Measurements from ENCODE around the gene MGAT4A.
A peak's percentile ranks its signal among the peaks of the same experiment; 100 is the strongest.
"Not testable (repeated sequence)": the region's sequence is repeated elsewhere in the genome, so short reads cannot be mapped to it uniquely, and the experiment has no call there.

Gene MGAT4A

DNA sequence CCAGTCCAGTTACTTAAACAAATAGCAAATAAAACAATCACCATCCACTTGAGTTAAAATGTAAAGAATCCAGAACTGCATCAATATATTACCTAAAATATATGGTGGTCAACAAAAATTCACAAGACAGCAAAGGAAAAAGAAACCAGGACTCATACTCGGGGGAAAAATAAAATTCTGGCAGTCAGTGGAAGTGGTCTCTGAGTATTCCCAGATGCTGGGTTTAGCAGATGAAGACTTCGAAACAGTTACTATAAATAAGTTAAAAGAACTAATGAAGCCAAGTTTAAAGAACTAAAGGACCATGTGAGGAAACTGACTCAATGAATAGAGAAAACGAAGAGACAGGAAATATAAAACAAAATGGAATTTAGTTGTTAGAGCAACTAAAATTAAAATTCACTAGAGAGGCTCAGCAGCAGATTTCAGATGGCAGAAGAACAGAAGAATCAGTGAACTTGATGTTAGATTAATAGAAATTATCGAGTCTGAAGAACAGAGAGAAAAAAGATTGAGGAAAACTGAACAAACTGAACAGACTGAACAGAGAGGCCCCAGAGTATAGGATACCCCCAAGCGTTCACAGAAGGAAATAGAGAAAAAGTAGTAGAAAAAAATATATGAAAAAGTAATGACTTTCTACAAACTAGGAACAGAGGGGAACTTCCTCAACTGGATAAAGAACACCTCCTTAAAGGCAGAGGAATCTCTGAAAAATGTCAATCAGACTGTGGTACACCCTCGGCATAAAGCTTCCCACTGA, 27.9 kb downstream of the MGAT4A start:
- no peak for DNase-seq

DNA sequence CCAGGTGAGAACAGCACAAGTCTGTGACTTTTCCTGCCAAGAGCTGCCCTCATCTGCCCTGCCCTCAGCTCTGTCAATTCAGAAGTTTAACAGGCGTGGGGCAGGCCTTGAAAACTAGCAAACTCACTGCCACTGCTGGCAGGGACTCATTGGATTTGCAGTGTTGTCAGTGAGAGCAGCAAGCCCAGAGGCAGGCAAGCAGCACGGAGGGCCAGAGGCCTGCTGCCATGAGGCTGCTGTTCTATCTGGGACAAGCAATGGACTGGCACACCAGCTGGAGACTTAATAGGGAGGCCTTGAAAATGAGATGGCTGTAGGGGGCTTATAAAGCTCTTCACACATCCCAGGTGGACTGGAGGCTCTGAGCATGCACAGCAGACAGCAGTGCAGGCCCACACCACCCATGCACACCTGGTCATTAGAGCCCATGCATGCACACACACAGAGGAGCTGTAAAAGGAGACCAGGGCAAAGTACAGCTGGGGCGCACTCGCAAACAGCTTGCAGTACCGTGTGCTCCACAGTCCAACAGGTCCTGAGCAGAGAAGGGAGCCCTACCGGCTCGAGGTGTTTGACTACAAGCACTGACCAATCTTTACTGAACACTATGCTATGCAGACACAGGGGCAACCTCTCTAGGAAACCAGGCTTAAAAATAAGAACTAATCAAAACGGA, 28.7 kb downstream of the MGAT4A start:
- no peak for DNase-seq

DNA sequence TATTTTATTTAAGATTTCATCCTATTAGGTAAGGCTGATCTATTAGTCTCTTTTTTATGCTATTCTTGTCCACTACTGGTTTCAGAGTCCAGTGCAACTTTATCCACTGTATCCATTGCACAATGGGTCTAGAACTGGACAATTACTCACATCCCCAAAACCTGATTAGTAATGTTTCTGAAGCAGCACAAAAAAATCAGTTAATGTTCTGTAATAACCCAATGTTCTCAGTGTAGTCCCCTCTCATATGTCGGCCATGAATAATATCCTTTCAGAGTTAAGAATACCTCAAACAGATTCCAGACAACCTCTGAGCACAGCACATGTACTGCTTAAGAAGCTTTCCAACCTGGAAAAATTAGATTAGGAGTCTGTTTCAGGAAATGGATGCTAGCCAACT, 29.7 kb downstream of the MGAT4A start:
- DNase-seq, result peak in 1 of 2 donors; percentile 15

DNA sequence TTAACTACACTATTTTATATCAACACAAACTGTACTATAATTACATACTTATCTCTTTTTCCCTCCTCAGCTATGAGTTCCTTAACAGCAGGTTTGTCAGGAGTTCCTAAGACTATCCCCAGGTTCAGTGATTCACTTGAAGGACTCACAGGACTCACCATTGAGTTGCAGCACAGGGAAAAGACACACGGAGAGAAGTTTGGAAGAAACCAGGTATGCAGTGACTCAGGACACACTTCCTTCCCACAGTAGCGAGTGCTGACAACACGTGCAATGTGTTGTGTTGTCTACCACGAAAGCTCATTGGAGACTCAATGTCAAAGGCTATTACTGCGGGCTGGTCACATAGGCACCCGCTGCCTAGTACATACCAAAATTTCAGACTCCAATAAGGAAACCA, 32.0 kb downstream of the MGAT4A start:
- DNase-seq, result no peak

DNA sequence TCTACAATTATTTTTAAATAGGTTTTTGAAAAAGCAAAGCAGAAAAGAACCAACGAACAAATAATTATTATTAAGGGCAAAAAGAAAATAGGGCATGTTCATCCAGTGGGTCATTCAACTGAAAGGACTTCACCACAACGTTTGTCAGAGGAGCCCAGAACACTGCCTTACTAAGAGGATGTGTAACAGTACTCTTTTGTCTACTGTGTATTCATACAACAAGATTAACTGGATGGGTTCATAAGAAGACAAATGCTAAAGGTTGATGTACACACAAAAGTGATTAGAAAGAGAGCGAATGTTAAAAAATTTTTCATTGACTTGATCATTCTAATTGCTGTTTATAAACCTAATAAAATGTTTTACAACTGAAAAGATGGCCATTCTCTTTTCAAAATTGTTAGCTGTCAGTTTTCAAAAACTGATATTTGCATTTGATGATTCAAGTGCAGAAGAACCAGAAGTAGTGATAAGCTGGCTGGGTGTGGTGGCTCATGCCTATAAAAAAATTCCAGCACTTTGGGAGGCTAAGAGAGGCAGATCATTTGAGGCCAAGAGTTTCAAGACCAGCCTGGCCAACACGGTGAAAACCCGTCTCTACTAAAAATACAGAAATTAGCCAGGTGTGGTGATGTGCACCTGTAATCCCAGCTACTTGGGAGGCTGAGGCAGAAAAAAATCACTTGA, 33.1 kb downstream of the MGAT4A start:
- no peak for DNase-seq

DNA sequence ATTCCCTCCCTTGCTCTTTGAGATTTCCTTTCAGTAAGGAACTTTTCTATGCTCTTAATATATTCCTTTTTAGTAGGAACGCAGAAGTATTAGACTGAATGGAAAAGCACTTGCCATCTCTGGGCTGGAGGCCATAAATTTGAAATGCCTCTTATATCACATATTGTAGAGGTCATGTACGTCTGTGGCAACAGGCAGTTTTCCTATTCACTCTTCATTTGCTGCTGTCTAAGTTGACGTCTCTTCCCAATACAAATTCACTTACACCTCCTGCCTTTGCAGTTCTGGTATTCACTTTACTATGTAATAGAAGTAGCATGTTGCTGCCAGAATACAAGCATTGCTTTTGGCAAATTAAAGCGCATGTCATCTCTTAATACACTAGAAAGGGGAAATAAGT, 34.7 kb downstream of the MGAT4A start:
- DNase-seq, result no peak

DNA sequence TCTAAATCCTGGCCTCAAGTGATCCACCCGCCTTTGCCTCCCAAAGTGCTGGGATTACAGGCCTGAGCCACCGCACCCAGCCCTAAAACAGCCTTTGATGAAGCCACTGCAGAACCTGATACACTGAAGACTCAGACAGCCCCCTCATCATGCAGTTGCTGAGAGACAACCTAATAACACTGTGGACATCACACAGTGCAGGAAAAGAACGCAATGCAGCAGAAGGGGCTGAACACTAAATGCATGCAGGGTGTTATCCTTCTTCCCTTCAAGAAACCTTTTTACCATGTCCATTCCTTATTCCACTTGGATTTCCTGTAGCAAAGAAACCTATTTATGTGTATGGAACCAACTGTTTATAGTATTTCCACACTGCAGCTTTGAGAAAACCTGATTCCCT, 35.7 kb downstream of the MGAT4A start:
- DNase-seq, result no peak

DNA sequence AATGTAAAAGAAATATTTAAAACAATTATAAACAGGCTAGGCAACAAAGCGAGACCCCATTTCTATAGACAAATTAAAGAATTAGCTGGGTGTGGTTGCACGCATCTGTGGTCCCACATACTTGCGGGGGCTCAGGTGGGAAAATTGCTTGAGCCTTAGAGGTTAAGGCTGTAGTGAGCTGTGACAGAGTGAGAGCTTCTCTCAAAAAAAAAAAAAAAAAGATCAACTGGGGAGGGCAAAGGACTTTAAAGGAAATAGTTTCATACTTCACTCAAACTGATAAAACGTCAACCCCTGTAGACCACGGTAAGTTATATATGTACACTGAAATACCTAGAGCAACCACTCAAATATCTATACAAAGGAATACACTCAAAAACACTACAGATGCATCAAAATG, 37.5 kb downstream of the MGAT4A start:
- no peak for DNase-seq

DNA sequence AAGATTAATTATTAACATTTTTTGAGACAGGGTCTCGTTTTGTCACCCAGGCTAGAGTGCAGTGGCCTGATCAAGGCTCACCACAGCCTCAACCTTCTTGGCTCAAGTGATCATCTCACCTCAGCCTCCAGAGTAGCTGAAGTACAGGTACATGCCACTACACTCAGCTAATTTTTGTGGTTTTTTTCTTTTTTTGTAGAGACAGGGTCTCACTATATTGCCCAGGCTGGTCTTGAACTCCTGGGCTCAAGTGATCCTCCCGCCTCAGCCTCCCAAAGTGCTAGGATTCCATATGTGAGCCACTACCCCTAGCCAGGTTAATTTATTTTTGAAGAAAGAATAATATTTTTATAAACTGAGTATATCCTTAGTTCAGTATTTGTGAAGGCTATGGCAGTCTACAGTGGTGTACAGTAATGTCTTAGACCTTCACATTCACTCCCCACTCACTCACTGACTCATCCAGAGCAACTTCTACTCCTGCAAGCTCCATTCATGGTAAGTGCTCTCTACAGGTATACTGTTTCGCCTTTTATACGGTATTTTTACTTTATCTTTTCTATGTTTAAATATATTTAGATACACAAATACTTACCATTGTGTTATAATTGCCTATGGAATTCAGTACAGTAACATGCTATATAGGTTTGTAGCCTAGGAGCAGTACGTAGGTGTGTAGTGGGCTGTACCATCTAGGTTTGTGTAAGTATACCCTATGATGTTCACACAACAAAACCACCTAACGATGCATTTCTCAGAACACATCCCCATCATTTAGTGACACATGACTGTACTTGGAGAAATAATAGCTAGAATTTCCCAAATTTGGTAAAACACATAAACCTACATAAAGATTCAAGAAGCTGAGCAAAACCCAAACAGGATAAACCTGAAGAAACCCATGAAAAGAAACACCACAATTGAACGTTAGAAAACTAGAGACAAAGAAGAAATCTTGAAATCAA, 38.6 kb downstream of the MGAT4A start:
- no peak for DNase-seq

DNA sequence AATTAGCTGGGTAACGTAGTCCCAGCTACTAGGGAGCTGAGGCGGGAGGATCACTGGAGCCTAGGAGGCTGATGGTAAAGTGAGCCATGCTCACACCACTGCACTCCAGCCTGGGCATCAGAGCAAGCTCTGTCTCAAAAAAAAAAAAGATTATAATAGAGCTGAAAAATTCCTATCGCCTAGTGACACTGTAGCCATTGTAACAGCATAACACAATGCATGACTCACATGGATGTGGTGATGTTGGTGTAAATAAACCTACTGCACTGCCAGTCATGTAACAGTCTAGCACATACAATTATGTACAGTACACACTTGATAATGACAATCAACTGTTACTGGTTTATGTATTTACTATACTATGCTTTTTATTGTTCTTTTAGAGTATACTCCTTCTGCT, 39.6 kb downstream of the MGAT4A start:
- no peak for DNase-seq

DNA sequence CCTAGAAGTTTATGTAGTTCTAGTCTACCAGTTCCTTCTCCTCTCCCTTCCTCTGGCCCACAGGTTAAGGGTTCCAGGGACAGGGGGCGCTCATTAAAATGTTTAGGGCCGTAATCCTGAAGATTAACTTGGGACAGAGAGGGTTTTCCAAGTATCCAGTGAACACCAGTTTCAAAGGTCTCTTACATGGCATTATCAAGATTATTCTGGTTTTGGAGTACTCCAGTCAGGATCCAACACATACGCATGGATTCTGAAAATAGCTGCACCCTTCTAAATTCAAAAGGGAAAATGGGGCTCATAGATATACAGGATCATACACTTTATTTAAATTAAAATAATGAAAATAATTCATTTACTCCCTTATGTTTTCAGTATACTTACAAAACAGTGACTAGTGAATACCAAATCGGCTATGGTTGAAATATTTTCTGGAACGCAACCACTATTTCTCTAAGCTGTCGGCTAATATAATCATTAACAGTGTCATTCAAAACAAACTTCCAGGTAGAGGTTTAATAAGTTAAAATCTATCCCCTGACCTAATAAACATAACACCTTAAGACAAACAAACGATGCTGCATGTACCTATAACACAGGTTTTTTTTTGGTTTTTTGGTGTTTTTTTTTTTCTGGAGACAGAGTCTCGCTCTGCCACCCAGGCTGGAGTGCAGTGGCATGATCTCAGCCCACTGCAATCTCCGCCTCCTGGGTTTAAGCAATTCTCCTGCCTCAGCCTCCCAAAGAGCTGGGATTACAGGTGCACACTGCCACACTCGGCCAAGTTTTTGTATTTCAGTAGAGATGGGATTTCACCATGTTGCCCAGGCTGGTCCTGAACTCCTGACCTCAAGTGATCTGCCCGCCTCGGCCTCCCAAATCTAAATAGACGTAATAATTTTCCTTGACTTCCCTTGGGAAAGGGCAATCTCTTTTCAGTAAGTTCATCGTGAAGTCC, 44.7 kb downstream of the MGAT4A start:
- no peak for DNase-seq

DNA sequence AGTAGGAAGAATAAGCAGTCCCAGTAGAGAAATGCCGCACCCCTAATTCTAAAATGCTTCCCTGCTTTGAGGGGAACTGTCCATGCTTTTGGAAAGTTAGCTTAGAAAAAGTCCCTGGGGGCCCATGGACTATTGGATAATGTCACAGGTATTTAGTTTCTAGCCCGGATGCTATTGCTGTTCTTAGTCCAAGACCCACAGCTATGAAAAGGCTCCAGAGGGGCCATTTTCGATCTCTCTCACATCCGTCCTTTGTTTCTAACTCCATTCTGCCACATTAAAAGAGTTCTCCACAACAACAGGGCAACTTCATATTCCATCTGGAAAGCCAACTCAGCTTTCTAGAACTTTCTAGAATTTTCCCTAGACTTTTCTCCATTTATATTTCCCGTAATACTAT, 47.2 kb downstream of the MGAT4A start:
- DNase-seq, result no peak

DNA sequence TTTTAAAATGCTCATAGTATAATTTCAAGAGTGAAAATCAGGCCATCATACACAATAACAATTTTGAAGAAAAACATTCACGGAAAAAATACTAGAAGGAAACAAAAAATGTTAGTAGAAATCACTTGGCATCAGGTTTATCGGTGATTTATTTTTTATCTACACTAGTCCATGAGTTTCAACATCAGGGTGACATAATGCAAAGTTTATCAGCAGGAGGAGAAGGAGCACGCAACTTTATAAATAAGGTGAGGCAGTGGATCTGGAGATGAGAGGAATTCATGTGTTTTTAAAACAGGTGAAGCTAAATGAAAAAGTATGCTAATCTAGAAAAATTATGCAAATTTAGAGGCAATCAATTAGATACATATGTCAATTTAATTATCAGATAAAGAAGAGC, 54.2 kb downstream of the MGAT4A start:
- DNase-seq, result no peak

DNA sequence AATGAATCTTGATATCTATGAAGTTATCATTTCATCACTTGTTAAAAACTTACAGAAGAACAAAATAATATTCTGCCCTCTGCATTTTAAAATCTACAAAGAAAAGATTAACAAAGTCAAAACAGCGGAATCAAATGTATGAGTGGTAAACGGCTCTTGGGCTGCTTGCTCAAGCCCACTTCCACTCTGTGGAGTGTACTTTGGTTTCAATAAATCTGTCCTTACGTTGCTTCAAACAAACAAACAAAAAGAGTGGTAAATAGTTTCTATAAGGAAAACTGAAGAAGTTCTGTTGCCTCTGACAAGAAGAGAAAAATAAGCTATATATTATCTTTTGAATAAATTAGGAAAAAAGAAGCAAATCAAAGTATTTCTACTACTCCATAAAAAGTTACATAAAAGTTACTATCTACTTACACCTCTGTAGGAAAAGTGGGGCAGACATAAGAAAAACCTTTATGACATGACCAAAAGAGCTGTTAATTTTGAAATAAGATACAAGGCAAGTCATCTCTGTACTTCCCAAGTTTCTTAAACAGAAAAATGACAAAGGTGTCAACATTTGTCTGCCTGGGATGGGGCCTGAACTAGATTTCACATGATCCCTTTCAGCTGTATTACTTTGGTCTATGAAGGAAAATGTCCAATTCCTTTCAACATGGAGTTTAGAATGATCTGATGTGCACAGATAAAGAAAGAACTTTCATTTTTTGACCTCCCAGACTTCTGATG, 56.5 kb downstream of the MGAT4A start:
- no peak for DNase-seq

DNA sequence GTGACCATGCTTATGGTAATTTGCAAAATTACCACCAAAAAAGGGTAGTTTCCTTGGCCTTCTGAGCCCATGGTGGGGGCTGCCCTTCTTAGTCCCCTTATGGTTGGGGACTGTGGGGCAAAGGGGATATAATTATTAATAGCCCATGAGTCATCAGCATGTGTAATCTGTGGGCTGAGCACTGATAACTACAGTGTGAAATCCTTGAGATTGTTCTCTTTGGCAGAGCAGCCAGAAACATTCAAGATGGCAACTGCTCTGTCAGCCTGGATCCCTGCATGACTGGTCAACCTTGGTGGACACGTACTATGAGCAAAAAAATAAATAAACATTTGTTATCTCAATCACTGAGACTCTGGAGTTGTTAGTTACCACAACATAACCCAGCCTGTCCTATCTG, 61.3 kb downstream of the MGAT4A start:
- peak; percentile 18 to 26 for DNase-seq

DNA sequence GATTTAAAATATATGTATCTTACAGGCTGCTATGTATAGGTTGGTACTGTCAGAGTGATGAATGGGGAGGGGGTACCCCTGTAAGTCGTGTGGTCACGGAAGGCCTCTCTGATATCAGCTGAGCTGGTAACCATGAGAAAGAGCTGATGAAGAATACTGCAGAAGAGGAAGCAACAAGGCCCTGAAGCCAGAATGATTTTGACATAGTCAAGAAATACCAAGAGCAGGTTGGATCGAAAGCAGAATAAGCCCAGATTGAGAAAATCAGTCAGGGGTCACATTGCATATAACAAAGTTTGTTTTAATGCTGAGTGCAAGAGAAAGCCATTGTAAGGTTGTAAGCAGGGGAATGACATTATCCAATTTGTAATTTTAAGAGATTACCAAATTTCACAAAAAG, 65.3 kb downstream of the MGAT4A start:
- peak; percentile 46 to 59 for DNase-seq

DNA sequence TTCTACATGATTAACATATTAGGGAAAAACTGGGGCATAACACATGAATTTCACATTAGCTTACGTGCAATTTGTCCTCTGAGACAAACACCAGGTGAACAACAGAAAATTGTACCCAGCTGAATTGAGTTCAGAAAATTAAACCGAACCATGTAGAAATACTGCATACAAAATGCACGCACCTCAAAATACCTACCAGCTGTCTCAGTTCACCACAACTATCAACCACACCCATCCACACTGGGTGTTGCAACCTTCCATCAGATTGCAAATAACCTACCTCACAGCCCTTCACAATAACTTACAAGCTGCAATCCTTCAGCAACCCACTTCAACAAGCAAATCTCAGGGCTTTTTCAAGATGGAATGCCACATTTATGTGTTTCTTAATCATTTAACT, 66.6 kb downstream of the MGAT4A start:
- peak; percentile 20 to 52 for DNase-seq

DNA sequence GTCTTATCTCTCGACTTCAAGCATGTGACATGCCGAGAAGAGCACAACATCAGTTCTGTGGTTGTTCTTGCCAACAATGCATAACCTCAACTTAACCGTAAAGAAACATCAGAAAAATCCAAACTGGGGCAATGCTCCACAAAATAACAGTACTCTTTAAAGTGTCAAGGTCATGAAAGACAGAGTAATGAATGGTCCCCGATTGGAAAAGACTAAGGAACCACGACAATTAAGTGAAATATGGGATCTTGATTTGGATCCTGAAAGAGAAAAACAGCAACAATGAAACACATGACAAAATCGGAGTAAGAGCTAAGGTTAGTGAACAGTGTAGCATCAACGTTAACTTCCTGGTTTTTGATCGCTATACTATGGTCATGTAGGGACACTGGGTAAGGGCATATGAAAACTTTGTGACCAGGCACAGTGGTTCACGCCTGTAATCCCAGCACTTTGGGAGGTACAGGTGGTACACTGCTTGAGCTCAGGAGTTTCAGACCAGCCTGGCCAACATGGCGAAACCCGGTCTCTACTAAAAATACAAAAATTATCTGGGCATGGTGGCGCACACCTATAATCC, 67.3 kb downstream of the MGAT4A start:
- no peak for DNase-seq

DNA sequence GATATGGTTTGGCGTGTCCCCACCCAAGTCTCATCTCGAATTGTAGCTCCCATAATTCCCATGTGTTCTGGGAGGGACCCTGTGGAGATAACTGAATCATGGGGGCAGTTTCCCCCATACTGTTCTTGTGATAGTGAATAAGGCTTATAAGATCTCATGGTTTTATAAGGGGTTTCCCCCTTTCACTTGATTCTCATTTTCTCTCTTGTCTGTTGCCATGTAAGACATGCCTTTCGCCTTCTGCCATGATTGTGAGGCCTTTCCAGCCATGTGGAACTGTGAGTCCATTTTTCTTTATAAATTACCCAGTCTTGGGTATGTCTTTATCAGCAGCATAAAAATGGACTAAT, 71.5 kb downstream of the MGAT4A start:
- DNase-seq, result not testable (repeated sequence)

DNA sequence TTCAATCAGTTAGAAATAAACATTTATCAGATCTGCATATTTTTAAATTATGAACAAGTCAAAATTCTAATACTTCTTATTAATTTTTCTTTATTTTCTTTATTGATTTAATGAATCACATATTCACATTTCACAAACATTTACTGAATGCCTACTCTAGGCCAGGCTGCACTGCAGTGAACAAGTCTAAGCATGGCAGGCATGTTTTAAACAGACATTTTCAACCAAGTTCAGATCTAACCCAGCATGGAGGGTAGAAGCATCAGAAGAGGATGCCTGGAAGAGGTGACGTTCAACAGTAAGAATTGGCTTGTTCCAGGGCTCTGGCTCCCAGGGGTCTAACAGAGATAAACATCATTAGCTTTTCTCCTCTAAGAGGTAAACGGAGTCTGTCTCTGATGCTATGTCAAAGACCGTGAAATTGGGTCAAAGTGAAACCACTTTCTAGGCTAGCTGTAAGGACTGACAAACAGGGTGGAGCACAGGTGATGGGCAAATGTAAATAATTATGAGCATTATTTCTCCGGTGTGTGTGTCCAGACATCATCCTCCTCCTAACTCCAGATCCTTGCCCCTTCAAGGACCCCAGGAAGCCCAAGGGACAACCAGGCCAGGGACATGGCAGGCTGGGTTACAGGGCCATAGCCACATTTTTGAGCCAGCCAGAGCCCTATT, 72.0 kb downstream of the MGAT4A start:
- DNase-seq, result no peak
